Right ventricle myocardium inferior (tissue), 1 donor: ENCODE data around the gene MRFAP1. TPM values are rescaled to one million over a fixed set of nuclear protein-coding genes. Genes with fewer than 3 reads are reported as not detected.
A peak's percentile ranks its signal among the peaks of the same experiment; 100 is the strongest.

ENCODE experiments used
- ATAC-seq: fragments of 200-7000 bp; cut with Tn5 transposase; one replicate; pipeline ENCODE4 v1.9.1; 2020; ENCODE audit warnings: mild to moderate bottlenecking, moderate library complexity
- DNase-seq: peaks from one replicate; pipeline ENCODE4 v3.0.0; 2021; ENCODE audit errors: missing footprints
- intact Hi-C: fragments of 100-400 bp; cut with DNase I; formaldehyde crosslinking; loops from one replicate; pipeline ENCODE4 v1.11.0; 2022
- total RNA-seq: library from RNA; stranded (reverse); fragmentation: NEBNext Ultra II Directional; extraction: Animal tissue kit (Norgen Biotek cat#: 25700); gene quantifications from one replicate; pipeline ENCODE4 v1.2.1, GENCODE V29; 2021
- donor health status: DM: no; HTN: yes; CAD: no; lungs with severe emphysema.

MRFAP1 gene
- total RNA-seq, 1 donor from 2014 or later: 234 TPM

- peak; percentile 33 for ATAC-seq
- intact Hi-C loops: no loop called here
- no peak for DNase-seq
Measured at GRCh38 chr4:6608758-6609414, 31.6 kb upstream of the MRFAP1 start.

DNA sequence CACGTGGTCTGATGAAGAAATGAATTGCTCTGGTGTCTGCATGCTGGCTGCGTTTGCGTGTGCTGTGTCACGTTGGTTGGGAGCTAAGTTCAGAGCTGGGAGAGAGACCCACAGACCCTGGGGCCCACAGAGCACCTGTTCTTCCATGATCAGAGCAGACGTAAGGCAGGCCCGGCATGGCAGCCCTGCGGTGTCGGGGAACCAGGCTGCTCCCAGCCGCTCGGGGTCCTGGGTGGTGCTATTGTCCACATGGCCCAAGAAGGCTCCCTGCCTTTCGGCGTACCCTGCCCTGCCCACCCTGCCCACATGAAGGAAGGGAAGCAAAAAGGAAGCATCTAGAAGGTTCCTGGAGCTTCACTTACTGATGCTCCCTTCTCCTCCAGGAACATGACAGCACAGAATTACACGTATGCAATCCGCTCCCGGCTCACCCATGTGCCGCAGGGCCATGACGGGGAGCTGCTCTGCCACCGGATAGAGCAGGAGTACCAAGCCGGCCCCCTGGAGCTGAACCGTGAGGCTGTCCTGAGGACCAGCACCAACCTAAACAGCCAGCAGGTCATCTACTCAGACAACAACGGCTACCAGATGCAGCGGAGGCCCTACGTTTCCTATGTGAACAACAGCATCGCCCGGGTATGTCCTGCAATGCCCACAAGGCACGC, 30.9 kb upstream of the MRFAP1 start:
- ATAC-seq: no peak
- intact Hi-C loops: no loop called here
- no peak for DNase-seq

GRCh38 chr4:6610856-6611430, 29.5 kb upstream of the MRFAP1 start:
- ATAC-seq: no peak
- intact Hi-C loops: no loop called here
- DNase-seq: no peak

- intact Hi-C loops: no loop called here
- ATAC-seq: no peak
- no peak for DNase-seq
Measured at GRCh38 chr4:6612961-6613675, 27.4 kb upstream of the MRFAP1 start.

DNA sequence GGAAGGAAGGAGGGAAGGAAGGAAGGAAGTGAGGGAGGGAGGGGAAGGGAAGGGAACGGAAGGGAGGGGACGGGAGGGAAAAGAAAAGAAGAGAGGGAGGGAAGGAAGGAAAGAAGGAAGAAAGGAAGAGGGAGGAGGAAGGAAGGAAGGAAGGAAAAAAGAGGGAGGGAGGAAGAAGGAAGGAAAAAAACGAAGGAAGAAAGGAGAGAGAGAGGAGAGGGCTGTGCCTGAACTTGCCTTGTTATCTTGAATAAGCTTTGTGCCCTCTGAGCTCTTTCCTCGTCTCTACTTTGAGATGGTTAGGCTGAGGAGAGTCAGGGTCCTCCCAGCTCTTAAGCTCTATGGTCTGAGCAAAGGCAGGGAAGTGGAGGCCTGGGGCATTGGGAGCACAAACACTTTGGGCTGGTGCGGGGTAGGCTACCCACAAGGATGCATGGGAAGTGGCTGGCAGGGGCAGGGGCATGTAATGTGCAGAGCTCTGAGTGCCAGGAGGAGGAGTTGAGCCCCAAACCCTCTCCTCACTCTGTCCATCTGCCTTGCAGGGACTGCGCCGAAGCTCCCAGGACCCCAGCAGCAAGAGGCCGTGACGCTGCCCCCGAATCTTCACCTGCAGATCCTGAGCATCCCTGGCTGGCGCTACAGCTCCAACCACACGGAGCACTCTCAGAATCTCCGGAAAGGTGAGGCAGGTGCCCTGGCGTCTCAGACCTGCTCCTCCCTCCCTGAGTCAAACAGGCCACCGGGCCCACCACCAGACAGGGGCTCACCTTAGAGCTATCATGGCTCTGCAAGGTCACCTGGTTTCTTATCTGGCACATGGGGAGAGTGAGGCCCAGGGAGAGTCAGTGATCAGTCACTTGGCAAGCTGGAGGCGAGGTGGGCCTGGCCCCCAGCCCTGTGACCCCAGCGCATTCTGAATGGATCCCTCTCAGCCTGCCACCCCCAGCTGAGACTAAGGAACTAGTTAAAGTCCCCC, 26.5 kb upstream of the MRFAP1 start:
- DNase-seq (no peak), ATAC-seq (peak; percentile 25)
- intact Hi-C loops: no loop called here

- no peak for DNase-seq
- ATAC-seq: no peak
- intact Hi-C loops: no loop called here
Measured at GRCh38 chr4:6614701-6615230, 25.7 kb upstream of the MRFAP1 start.

DNA sequence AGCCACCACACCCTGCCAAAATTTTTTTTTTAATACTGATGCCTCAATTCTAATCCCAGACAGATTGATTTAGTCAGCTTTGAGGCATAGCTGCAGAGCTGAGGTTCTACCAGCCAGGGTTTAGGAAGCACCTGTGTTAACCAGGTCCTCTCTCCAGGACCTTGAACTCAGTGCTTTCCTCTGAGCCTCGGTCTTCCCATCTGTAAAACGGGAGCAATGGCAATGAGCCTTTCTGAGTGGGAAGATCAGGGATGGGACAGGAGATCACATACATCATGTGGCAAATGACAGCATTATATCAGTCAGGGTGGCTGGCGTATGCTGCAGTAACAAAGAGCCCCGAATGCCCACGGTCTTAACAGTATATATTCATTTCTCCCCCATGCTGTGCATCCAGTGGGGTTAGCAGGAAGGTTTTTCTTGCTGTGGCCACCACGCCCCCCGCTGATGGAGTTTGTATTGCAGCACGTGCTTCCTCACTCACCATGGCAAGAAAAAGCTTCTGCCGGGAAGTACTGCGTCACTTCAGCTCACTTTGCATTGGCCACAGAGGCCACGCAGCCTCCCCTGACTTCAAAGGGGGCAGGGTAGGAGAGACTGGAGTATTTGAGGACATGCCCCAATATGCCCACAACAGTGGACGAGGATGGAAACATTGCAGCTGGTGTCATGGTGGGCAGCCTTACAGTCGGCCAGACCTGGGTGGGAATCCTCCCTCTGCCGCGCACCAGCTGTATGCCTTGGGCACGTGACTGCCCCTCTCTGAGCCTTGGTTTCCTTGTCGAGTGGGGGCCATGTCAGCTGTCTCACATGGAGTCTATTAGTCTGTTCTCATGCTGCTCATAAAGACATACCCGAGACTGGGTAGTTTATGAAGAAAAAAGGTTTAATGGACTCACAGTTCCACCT, 24.1 kb upstream of the MRFAP1 start:
- ATAC-seq (no peak), DNase-seq (no peak)
- intact Hi-C loops: no loop called here

GRCh38 chr4:6617246-6617645, 23.2 kb upstream of the MRFAP1 start:
- intact Hi-C loops: no loop called here
- ATAC-seq (no peak), DNase-seq (no peak)

GRCh38 chr4:6618386-6619115, 21.9 kb upstream of the MRFAP1 start:
- intact Hi-C loops: no loop called here

DNA sequence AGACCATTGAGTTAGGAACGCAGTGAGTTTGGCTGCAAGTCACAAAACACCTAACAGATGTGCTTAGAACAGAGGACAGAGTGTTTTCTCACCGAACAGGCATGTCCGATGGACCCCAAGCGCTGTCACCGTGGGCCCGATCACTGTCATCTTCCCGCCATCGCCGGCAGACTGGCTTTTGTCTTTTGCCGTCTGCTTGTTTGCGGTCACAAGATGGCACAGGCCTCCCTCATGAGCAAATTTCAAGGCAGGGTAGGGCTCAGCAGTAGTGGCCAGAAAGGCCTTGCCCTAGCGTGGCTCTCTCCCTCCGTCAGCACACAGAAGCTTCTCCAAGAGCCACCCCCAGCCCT, 21.4 kb upstream of the MRFAP1 start:
- DNase-seq (no peak), ATAC-seq (no peak)
- intact Hi-C loops: no loop called here

More at GRCh38 chr4:6618386-6619115, 21.9 kb upstream of the MRFAP1 start:
- no peak for DNase-seq
- ATAC-seq: no peak

DNA sequence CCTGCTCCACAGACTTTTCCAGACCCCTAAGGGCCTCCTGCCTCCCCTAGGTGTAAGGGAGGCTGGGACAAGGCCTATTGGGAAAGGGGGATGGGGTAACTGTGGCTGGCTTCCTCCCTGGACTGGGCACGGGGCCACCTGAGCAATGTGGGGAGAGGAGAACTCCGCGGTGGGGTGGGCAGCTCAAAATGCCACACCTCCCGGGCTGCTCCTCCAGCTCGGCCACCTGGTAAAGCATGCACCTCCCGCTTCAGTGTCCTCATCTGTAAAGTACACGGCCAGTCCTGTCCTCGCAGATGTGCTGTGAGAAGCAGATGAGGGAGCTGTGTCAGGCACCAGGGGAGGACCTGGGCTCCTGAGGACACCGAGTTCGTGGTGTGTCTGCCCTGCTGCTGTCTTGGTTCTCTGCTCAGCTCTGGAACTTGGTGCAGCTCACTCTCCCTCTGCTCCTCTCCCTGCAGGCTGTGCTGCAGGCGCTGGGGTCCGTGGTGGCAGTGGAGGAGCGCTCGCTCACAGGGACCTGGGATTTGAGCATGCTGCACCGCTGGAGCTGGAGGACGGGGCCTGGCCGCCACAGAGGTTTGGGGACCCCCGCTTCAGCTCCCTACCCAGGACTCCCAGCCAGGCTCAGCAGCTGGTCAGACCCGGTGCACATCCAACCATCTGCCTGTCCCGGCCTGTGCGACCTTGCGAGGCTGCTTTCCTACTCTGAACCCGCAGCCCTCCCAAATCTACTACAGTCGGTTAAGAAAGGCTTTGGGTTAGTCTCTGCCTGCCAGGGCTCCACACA, 20.8 kb upstream of the MRFAP1 start:
- intact Hi-C loops: no loop called here
- ATAC-seq: no peak
- DNase-seq: no peak

DNA sequence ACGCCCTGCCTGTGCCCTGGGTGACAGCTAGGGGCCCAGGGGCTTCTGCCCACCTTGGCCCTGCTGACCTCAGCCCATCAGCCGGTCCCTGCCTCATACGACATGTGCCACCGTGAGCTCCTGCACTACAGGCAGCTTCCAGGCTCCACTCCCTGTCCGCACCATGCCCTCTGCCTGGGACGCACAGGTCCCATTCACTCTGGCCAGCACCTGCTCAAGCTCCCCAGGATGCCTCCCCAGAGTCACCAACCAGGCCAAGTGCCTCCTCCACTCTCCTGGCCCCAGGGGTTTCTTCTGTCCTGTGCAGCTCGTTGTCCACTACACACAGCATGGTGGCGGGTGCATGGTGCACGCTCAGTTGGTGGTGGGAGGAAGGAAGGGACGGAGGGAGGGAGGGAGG, 20.2 kb upstream of the MRFAP1 start:
- DNase-seq (no peak), ATAC-seq (no peak)
- intact Hi-C loops: no loop called here

- DNase-seq: no peak
- intact Hi-C loops: no loop called here
- no peak for ATAC-seq
Measured at GRCh38 chr4:6620891-6621555, 19.5 kb upstream of the MRFAP1 start.

DNA sequence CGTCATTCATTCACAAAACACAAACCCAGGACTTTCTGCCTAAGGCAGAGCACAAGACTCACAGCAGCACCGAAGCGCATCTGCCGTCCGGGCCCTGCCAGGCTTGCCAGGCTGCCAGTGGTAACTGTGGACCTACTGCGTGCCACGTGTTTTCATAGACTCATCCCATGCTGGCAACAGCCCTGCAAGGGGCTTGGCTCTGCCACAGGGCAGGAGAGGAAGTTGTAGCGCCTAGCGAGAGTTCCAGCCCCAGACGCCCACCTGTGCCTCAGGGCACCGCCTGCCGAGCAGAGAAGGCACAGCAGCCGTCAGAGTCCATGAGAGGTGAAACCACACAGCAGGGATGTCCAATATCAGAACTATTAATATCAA, 18.9 kb upstream of the MRFAP1 start:
- intact Hi-C loops: no loop called here
- DNase-seq (no peak), ATAC-seq (no peak)

- intact Hi-C loops: no loop called here
- no peak for ATAC-seq
- no peak for DNase-seq
Measured at GRCh38 chr4:6622744-6623143, 17.7 kb upstream of the MRFAP1 start.

DNA sequence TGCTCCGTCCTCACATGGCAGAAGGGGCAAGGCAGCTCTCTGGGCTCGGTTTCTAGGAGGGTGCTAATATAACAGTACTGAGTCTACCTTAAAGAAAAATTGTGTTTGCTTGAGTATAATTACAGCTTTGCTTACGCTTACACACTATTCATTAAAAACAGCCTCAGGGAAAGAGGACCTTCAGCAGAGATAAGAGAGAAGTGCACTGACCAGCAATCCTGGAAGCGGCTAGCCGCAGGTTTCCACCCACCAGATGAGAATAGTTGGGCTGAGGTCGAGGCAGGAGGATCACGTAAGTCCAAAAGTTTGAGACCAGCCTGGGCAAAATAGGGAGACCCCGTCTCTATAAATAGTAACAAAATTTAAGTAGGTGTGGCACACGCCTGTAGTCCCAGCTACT, 15.2 kb upstream of the MRFAP1 start:
- intact Hi-C loops: no loop called here

More for the DNA sequence above, 15.2 kb upstream of the MRFAP1 start:
- DNase-seq (no peak), ATAC-seq (no peak)
